Mesothelial cell of epicardium (in vitro differentiated cells): ENCODE measurements around the gene DEPDC1. TPM values are rescaled to one million over a fixed set of nuclear protein-coding genes. Genes with fewer than 3 reads are reported as not detected.

Experiments used
- DNase-seq, 2 experiments: peaks; one replicate each; pipeline ENCODE4 v3.0.0; 2021; ENCODE audit warnings: low spot score in 2 of 2; ENCODE audit not compliant: unreplicated experiment in 2 of 2
- H3K27ac Mint-ChIP-seq: 2 replicates; pipeline ENCODE4 v1.8.0; 2021; ENCODE audit warnings: mixed read lengths
- H3K27me3 Mint-ChIP-seq: 2 replicates; pipeline ENCODE4 v1.8.0; 2021; ENCODE audit warnings: low read depth, mixed read lengths
- H3K36me3 Mint-ChIP-seq: 2 replicates; pipeline ENCODE4 v1.8.0; 2021; ENCODE audit warnings: mixed read lengths
- H3K4me1 Mint-ChIP-seq: 2 replicates; pipeline ENCODE4 v1.8.0; 2021; ENCODE audit warnings: mixed read lengths
- H3K4me3 Mint-ChIP-seq: 2 replicates; pipeline ENCODE4 v1.8.0; 2021; ENCODE audit warnings: mild to moderate bottlenecking, moderate library complexity, mixed read lengths
- H3K9me3 Mint-ChIP-seq: 2 replicates; pipeline ENCODE4 v1.8.0; 2021; ENCODE audit warnings: mixed read lengths
- CTCF ChIP-seq: fragments of 200-600 bp; sonication (generic); IDR thresholded peaks from one replicate; pipeline ENCODE4 v1.5.0; 2021; ENCODE audit warnings: antibody characterized with exemption; ENCODE audit not compliant: unreplicated experiment
- total RNA-seq: library from RNA; stranded (reverse); gene quantifications from 3 replicates; pipeline ENCODE4 v1.2.1, GENCODE V29; 2021

The DEPDC1 gene
- total RNA-seq, 1 donor from 2014 or later: 10.4 TPM

- Mint-ChIP-seq H3K27ac (no peak overlapping the region), H3K4me3 (no peak overlapping the region), H3K27me3 (no peaks in the 10 kb centered on the region), H3K9me3 (peaks cover 8% of the 10 kb centered on the region), H3K36me3 (peaks cover 2% of the 10 kb centered on the region), H3K4me1 (peaks cover 3% of the 10 kb centered on the region)
- no peak for TF ChIP-seq CTCF
- no peak for DNase-seq
Measured at GRCh38 chr1:68473060-68473459, 23.8 kb downstream of the DEPDC1 start.

GRCh38 chr1:68470388-68470970 lies 26.4 kb downstream of the DEPDC1 start:
- peak; percentile 31 for TF ChIP-seq CTCF
- Mint-ChIP-seq H3K27ac (no peak overlapping the region), H3K4me3 (no peak overlapping the region), H3K27me3 (no peaks in the 10 kb centered on the region), H3K36me3 (peaks cover 2% of the 10 kb centered on the region), H3K4me1 (peaks cover 3% of the 10 kb centered on the region), H3K9me3 (peaks cover 8% of the 10 kb centered on the region)
- no peak for DNase-seq

- Mint-ChIP-seq H3K27ac (no peak overlapping the region), H3K9me3 (peaks cover 9% of the 10 kb centered on the region), H3K27me3 (no peaks in the 10 kb centered on the region), H3K36me3 (peaks cover 7% of the 10 kb centered on the region), H3K4me3 (no peak overlapping the region), H3K4me1 (peaks cover 9% of the 10 kb centered on the region)
- no peak for DNase-seq
- TF ChIP-seq CTCF: no peak
Measured at GRCh38 chr1:68464891-68465290, 32.0 kb downstream of the DEPDC1 start.

- DNase-seq: no peak
- Mint-ChIP-seq H3K27me3 (no peaks in the 10 kb centered on the region), H3K4me3 (no peak overlapping the region), H3K27ac (no peak overlapping the region), H3K4me1 (peaks cover 11% of the 10 kb centered on the region), H3K9me3 (peaks cover 9% of the 10 kb centered on the region), H3K36me3 (peaks cover 7% of the 10 kb centered on the region)
- no peak for TF ChIP-seq CTCF
Measured at GRCh38 chr1:68460935-68461334, 35.9 kb downstream of the DEPDC1 start.

- Mint-ChIP-seq H3K4me3 (no peak overlapping the region), H3K9me3 (peaks cover 14% of the 10 kb centered on the region), H3K36me3 (peaks cover 7% of the 10 kb centered on the region), H3K4me1 (peaks cover 8% of the 10 kb centered on the region), H3K27ac (no peak overlapping the region), H3K27me3 (no peaks in the 10 kb centered on the region)
- DNase-seq: no peak
- TF ChIP-seq CTCF: no peak
Measured at GRCh38 chr1:68459796-68460195, 37.1 kb downstream of the DEPDC1 start.

GRCh38 chr1:68459091-68459490 lies 37.8 kb downstream of the DEPDC1 start:
- H3K9me3 Mint-ChIP-seq: peaks cover 9% of the 10 kb centered on the region
- TF ChIP-seq CTCF: no peak
- DNase-seq: no peak
- no peak overlapping the region for H3K27ac Mint-ChIP-seq
- H3K4me1 Mint-ChIP-seq: peaks cover 5% of the 10 kb centered on the region
- H3K36me3 Mint-ChIP-seq: peaks cover 4% of the 10 kb centered on the region
- H3K4me3 Mint-ChIP-seq: no peak overlapping the region
- H3K27me3 Mint-ChIP-seq: no peaks in the 10 kb centered on the region
